AG09319 (cell line): Measurements from ENCODE around the gene AUH.
"Not testable (repeated sequence)": the region's sequence is repeated elsewhere in the genome, so short reads cannot be mapped to it uniquely, and the experiment has no call there.

Experiments
- DNase-seq: peaks from one replicate; pipeline ENCODE4 v3.0.0-alpha.2; 2010; ENCODE audit warnings: low read depth; ENCODE audit errors: extremely low read depth
- CTCF ChIP-seq: IDR thresholded peaks from 2 replicates; pipeline ENCODE4 v1.5.1; 2011; ENCODE audit warnings: low read depth, mild to moderate bottlenecking, inconsistent platforms, low read length, moderate library complexity

Gene AUH

GRCh38 chr9:91391818-91392217 lies 30.1 kb upstream of the AUH start:
- TF ChIP-seq CTCF: no peak
- DNase-seq: no peak

DNA sequence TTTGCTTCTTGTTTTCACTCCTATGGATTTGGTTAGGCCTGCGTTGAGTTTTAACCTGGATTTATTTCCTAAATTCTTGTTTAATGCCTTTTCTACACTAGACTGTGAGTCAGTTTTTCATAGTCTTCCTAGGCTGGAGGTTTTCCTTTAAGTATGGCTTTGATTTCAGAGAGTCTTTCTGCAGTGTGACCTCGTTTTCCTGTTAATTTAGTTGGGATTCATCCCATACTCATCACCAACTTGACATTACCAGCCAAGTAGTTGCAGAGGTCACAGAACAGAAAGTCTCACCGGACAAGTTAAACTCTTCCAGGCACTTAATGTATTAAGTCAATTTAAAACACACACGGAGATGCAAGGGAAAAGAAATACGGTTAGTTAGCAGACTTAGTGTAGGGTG lies 29.7 kb upstream of the AUH start:
- DNase-seq: no peak
- TF ChIP-seq CTCF: no peak

- DNase-seq: not testable (repeated sequence)
These were observed 28.0 kb upstream of the AUH start for GRCh38 chr9:91389686-91390085.

DNA sequence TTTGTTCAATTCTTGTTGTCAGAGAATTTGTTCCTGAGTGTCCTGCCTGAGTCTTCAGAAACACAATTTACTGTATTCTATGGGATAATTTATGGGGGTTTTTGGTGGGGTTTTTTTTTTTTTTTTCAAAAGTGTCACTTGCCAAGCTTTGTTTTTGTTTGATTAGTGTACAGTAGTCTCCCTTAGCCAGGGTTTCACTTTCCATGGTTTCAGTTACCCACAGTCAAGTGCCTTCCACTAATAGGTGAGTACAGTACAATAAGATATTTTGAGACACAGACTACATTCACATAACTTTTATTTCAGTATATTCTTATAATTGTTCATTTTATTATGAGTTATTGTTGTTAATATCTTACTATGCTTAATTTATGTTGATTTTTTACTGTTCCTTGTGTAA lies 25.0 kb upstream of the AUH start:
- DNase-seq: no peak
- TF ChIP-seq CTCF: no peak

GRCh38 chr9:91384954-91385353 lies 23.2 kb upstream of the AUH start:
- no peak for DNase-seq
- TF ChIP-seq CTCF: no peak

- TF ChIP-seq CTCF: no peak
These were observed 21.9 kb upstream of the AUH start for GRCh38 chr9:91383577-91383976.

GRCh38 chr9:91382298-91382697 lies 20.6 kb upstream of the AUH start:
- DNase-seq: no peak
- TF ChIP-seq CTCF: no peak

More at GRCh38 chr9:91383577-91383976, 21.9 kb upstream of the AUH start:
- DNase-seq: no peak

GRCh38 chr9:91379426-91379825 lies 17.7 kb upstream of the AUH start:
- no peak for DNase-seq
- TF ChIP-seq CTCF: no peak
